Uterus (tissue), 4 donors: ENCODE data around the gene FLRT1. TPM values are rescaled to one million over a fixed set of nuclear protein-coding genes. Genes with fewer than 3 reads are reported as not detected.

Experiments
- DNase-seq, 2 donors: peaks; one replicate each; pipeline ENCODE4 v3.0.0-alpha.2; 2019 to 2020
- H3K27ac ChIP-seq, 2 donors: fragments of 200-600 bp; sonication (generic); 1 replicate in 1 of 2; 2 replicates in 1 of 2; pipeline ENCODE4 v1.5.1; 2016 to 2018
- H3K27me3 ChIP-seq, 2 donors: fragments of 200-600 bp; sonication (generic); one replicate each; pipeline ENCODE4 v1.5.1; 2018 to 2019; ENCODE audit warnings: control low read depth in 1 of 2
- H3K36me3 ChIP-seq, 2 donors: fragments of 200-600 bp; sonication (generic); one replicate each; pipeline ENCODE4 v1.5.1; 2019; ENCODE audit warnings: control low read depth in 1 of 2
- H3K4me1 ChIP-seq, 2 donors: fragments of 200-600 bp; sonication (generic); one replicate each; pipeline ENCODE4 v1.5.1; 2018 to 2019; ENCODE audit warnings: control low read depth in 1 of 2
- H3K4me3 ChIP-seq, 2 donors: fragments of 200-600 bp; sonication (generic); 1 replicate in 1 of 2; 2 replicates in 1 of 2; pipeline ENCODE4 v1.5.1; 2018 to 2019; ENCODE audit warnings: mild to moderate bottlenecking in 1 of 2
- H3K9me3 ChIP-seq, 2 donors: fragments of 200-600 bp; sonication (generic); one replicate each; pipeline ENCODE4 v1.5.1; 2019; ENCODE audit warnings: control low read depth in 1 of 2
- POLR2A ChIP-seq, 2 donors: fragments of 450-650 bp; IDR thresholded peaks; one replicate each; pipeline ENCODE4 v1.6.1; 2016; ENCODE audit warnings: antibody characterized with exemption in 2 of 2, mild to moderate bottlenecking in 1 of 2, moderate library complexity in 1 of 2
- intact Hi-C: fragments of 100-400 bp; cut with DNase I; formaldehyde crosslinking; loops from one replicate; pipeline ENCODE4 v1.15.1; 2023; ENCODE audit warnings: low total_unique reads
- total RNA-seq, 4 donors: library from RNA; depleted of rRNA in 3 of 4; stranded (reverse); fragments of >200 nt in 3 of 4; gene quantifications; one replicate each; pipeline versions ENCODE4 v1.1.0 to v1.2.4, GENCODE V29; 2014 to 2023
- TF ChIP-seq, protein P1 (sequence below), 4 experiments: fragments of 200-600 bp in 2 of 4; fragments of 450-650 bp in 2 of 4; sonication (generic) in 2 of 4; IDR thresholded peaks; one replicate each; pipeline ENCODE4 v1.5.1; 2016 to 2019; ENCODE audit warnings: antibody characterized with exemption in 4 of 4, mild to moderate bottlenecking in 2 of 4, moderate library complexity in 1 of 4
- donor health status: DM: yes; HTN: yes; CAD: no.

FLRT1 gene
- total RNA-seq, 4 donors from 2014 or later = 0.26 to 7.3 (median 1.9) TPM; not detected in 1

DNA sequence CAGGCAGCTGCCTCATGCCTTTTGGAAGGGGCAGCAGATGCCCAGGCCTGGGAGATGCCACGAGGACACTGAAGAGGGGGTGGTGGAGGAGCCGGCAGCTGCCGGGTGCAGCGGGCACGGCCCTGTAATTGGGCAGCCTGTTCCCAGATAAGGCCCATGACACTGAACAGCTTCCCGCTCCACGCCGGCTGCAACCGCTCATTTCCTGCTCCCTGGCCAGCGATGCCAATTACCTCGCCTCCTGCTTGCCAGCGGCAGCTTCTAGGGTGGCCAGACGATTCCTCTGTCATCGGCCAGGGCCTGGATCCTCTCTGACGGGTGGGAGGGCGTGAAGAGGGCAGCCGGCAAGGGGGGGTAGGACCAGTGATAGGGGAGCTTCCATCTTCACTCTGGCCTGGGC, 22.8 kb downstream of the FLRT1 start:
- TF ChIP-seq POLR2A (IDR thresholded peaks at IDR 0.05) = no peak
- TF ChIP-seq, protein P1, sequence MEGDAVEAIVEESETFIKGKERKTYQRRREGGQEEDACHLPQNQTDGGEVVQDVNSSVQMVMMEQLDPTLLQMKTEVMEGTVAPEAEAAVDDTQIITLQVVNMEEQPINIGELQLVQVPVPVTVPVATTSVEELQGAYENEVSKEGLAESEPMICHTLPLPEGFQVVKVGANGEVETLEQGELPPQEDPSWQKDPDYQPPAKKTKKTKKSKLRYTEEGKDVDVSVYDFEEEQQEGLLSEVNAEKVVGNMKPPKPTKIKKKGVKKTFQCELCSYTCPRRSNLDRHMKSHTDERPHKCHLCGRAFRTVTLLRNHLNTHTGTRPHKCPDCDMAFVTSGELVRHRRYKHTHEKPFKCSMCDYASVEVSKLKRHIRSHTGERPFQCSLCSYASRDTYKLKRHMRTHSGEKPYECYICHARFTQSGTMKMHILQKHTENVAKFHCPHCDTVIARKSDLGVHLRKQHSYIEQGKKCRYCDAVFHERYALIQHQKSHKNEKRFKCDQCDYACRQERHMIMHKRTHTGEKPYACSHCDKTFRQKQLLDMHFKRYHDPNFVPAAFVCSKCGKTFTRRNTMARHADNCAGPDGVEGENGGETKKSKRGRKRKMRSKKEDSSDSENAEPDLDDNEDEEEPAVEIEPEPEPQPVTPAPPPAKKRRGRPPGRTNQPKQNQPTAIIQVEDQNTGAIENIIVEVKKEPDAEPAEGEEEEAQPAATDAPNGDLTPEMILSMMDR (IDR thresholded peaks at IDR 0.05) = no peak
- no peak overlapping the region for H3K27ac ChIP-seq
- no peak overlapping the region for H3K4me3 ChIP-seq
- no peaks in the 10 kb centered on the region for H3K9me3 ChIP-seq
- H3K36me3 ChIP-seq = no peaks in the 10 kb centered on the region
- no peak for DNase-seq
- no peaks in the 10 kb centered on the region for H3K27me3 ChIP-seq
- H3K4me1 ChIP-seq = no peaks in the 10 kb centered on the region
- intact Hi-C loops = no loop called here

DNA sequence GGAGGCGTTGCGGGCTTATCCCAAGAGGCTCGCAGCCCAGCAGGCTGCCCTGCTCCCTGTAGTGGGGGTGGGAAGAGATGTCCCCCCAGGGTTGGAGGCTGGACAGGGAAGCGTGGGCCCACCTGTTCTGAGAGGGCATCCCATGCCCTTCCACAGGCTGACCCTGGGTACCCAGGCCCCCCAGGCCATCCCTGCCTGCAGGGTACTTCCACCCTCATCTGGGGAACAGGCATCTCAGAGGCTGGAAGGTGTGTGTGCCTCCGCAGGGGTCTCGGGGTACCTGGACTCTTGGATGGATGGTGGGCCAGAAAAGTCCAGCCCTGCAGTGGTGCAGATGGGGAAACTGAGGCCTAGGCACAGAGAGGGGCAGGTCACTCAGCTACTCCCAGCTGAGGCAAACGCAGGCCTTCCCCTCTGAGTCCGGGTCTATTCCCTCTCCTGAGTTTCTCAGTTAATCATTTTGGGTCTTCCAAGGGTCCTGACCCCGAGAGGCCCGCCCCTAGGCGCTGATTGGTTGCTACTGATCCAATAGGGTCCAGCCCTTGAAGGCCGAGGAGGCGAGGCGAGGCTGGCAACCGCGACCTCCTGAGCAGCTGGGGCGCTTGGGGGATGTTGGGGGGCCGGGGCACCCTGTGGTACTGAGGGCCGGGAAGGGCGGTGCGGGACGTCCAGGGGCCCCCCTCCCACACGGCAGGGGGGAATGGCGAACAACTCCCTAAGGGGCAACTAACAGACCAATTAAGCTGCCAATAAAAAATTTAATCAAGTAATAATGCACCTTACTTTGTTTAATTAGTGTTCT, 23.8 kb downstream of the FLRT1 start:
- TF ChIP-seq, protein P1 (IDR thresholded peaks at IDR 0.05) = no peak
- no peak for TF ChIP-seq POLR2A (IDR thresholded peaks at IDR 0.05)
- H3K27ac ChIP-seq = no peak overlapping the region
- no peaks in the 10 kb centered on the region for H3K9me3 ChIP-seq
- H3K36me3 ChIP-seq = no peaks in the 10 kb centered on the region
- no peaks in the 10 kb centered on the region for H3K4me1 ChIP-seq
- no peak for DNase-seq
- H3K4me3 ChIP-seq = no peak overlapping the region
- intact Hi-C loops = no loop called here
- no peaks in the 10 kb centered on the region for H3K27me3 ChIP-seq

DNA sequence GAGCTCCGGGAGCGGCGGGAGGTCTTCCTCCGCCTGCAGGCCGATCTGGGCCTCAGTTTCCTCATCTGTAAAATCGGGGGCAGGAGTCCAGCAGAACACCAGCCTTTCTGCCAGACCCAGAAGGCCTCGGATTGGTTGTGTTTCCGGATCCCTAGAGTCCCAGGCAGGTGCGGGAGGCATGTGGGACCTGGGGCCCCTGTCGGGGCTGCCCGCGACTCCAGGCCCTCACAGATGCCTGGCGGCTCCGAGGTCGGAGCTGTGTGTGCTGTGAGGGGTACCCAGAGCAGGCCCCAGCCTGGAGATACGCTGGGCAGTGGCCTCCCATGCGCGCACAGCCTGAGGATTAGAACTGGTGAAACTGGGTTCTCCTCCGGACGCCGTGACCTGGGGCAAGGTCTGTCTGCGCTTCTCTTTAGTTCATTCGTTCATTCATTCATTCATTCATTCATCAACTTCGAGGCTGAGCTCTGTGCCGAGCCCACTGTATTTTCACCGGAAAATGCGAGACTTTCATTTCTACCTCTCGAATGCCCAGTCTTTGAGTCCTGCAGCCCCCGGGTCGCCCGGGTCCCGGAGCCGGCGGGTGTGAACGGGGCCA, 24.6 kb downstream of the FLRT1 start:
- intact Hi-C loops = no loop called here
- no peak for DNase-seq
- H3K4me1 ChIP-seq = no peaks in the 10 kb centered on the region

DNA sequence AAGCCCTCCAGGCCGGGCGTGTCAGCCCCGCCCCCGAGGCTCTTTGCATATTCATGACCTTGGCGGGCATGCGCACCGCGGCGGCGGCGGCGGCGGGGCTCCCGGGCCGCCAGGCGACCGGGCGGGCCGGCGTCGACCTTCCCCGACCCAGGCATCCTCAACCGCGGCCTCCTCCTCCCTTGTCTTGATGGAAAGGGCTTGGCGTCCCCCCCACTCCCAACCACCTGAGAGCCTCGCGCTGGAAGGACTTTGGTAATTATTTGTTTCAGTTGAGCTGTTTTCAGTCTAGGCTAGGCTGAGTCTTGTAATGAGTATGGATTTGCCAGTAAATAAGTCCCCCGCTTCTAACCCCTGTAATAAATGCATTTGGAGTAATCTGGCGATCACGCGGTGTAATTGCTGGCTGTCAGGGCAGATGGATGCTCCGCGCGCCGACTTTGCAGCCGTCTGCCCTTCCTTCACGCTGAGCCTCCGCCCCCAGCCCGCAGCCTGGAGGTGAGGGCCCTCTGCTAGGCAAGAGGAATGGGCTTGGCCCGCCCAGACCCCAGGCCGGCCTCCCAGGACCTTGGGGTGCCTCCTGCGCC, 25.2 kb downstream of the FLRT1 start:
- Histone ChIP-seq H3K36me3 (no peaks in the 10 kb centered on the region), H3K9me3 (no peaks in the 10 kb centered on the region), H3K27ac (no peak overlapping the region), H3K27me3 (no peaks in the 10 kb centered on the region), H3K4me3 (peak overlapping the region; percentile 2 to 23), H3K4me1 (no peaks in the 10 kb centered on the region)
- intact Hi-C loops = no loop called here
- no peak for TF ChIP-seq POLR2A (IDR thresholded peaks at IDR 0.05)
- TF ChIP-seq, protein P1 (IDR thresholded peaks at IDR 0.05) = no peak
- peak in 1 of 2 donors; percentile 25 for DNase-seq

More for the DNA sequence above, 24.6 kb downstream of the FLRT1 start:
- Histone ChIP-seq H3K27ac (no peak overlapping the region), H3K36me3 (no peaks in the 10 kb centered on the region), H3K9me3 (no peaks in the 10 kb centered on the region), H3K4me3 (no peak overlapping the region), H3K27me3 (no peaks in the 10 kb centered on the region)
- TF ChIP-seq POLR2A (IDR thresholded peaks at IDR 0.05) = no peak
- TF ChIP-seq, protein P1 (IDR thresholded peaks at IDR 0.05) = no peak
